Body of pancreas (tissue), 4 donors: ENCODE data around the gene TAL1.
"Not testable (repeated sequence)": the region's sequence is repeated elsewhere in the genome, so short reads cannot be mapped to it uniquely, and the experiment has no call there.

Experiments used
- CTCF ChIP-seq, 7 experiments: fragments of 450-650 bp in 4 of 7; fragments of 200-600 bp in 3 of 7; sonication (generic) in 3 of 7; IDR thresholded peaks; one replicate each; pipeline ENCODE4 v1.5.1; 2016 to 2019; ENCODE audit warnings: antibody characterized with exemption in 7 of 7
- POLR2A ChIP-seq, 3 donors: fragments of 450-650 bp; IDR thresholded peaks; one replicate each; pipeline ENCODE4 v1.6.1; 2016; ENCODE audit warnings: antibody characterized with exemption in 3 of 3, mild to moderate bottlenecking in 2 of 3

- TF ChIP-seq CTCF, POLR2A (IDR thresholded peaks at IDR 0.05): not testable (repeated sequence)
Observed at GRCh38 chr1:47275811-47276210, 43.8 kb upstream of the TAL1 start.
